NCI-H226 (cell line): ENCODE measurements around the gene PI4KA.
"Not testable (repeated sequence)": the region's sequence is repeated elsewhere in the genome, so short reads cannot be mapped to it uniquely, and the experiment has no call there.

Experiments
- DNase-seq: peaks from one replicate; pipeline ENCODE4 v3.0.0-alpha.2; 2015

The PI4KA gene

DNA sequence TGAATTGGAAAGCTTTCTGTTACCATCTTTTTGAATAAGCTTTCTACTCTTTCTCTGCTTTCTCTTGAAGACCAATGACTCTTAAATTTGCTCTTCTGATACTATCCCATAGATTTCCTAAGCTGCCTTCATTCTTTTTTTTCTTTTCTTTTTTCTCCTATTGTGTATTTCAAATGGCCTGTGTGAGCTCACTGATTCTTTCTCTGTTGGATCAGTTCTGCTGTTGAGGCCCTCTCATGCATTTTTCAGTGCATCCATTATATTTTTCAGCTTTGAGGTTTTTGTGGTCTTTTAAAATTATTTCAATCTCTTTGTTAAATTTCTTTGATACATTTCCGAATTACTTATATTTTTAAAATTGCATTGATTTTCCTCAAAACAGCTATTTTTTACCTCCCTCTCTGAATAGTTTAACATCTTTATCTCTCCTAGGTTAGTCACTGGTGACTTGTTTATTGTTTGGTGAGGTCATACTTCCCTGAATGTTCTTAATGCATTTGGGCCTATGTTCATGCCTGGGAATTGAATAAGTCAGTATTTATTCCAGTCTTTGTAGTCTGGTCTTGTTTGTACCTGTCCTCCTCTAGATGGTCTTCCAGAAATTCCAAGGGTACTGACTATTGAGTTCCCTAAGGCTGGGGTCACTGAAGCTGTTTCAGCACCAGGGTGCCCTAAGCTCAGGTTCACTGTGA is 195.3 kb downstream of the PI4KA start:
- DNase-seq = no peak

DNA sequence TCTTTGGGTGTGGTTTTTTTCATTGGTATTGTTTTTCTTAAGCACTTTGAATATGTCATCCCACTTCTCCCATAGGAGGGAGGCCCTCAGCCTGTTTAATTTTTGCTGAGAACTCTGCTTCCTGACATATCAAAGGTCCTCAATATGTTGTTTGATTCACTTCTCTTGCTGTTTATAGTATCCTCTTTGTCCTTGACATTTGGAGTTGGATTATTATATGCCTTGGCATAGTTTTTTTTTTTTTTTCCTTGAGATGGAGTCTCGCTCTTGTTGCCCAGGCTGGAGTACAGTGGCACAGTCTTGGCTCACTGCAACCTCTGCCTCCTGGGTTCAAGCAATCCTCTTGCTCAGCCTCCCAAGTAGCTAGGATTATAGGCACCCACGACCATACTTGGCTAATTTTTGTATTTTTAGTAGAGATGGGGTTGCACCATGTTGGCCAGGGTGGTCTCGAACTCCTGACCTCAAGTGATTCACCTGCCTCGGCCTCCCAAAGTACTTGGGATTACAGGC is 196.0 kb downstream of the PI4KA start:
- not testable (repeated sequence) for DNase-seq

DNA sequence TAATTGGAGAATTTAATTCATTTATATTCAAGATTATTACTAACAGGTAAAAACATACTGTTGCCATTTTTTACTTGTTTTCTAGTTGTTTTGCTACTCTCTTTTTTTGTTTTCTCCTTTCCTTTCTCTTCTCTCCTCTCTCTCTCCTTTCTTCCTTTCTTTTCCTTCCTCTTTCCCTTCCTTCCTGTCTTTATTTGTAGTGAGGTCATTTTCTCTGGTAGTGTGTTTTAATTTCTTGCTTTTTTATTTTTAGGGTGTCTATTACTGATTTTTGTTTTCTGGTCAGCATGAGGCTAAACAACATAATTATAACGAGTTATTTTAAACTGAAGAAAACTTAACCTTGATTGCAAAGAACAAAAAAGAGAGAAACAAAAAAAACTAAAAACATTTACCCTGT is 197.1 kb downstream of the PI4KA start:
- no peak for DNase-seq

DNA sequence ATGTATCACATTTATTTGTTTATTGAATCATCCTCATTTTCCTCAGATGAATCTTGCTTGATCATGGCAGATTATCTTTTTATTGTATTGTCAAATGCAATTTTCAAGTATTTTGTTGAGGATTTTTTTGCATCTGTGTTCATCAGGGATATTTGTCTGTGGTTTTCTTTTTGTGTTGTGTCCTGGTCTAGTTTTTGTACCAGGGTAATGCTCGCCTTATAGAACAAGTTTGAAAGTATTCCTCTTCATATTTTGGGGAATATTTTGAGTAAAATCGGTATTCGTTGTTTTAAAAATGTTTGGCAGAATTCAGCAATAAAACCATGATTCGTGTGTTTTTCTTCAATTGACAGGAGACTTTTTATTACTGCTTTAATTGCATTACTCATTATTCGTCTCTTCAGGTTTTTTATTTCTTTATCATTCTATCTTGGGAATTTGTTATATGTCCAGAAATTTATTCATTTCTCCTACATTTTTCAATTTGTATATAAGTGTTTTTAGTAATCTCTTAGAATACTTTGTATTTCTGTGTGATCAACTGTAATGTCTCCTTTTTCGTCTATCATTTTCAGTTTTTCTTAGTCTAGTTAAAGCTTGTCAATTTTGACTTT is 198.1 kb downstream of the PI4KA start:
- DNase-seq = no peak

DNA sequence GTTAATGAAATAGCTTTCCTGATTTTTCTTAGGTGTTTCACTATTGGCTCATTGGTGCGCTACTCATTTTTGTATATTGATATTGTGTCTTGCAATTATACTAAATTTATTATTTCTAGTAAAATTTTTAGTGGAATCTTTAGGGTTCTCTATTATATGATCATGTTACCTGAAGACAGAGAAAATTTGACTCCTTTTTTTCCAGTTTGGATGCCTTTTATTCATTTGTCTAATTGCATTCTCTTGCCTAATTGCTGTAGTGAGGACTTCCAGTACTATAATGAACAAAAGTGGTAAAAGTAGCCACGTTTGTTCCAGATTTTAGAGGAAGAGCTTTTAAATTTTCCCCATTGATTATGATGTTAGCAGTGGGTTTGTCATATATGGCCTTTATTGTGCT is 198.7 kb downstream of the PI4KA start:
- DNase-seq = no peak

DNA sequence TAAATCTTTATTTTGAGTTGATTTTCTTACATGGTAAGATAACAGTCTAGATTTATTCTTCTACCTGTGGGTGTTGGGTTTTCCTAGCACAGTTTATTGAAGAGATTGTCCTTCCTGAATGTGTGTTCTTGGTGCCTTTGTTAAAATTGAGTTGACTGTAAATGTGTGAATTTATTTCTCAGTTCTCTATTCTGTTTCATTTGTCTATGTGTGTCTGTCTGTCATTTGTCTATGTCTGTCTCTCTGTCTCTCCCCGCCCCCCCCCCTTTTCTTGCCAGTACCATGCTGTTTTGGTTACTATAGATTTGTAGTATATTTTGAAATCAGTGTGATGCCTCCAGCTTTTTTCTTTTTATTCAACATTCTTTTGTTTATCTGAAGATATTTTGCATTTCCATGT is 199.4 kb downstream of the PI4KA start:
- DNase-seq = no peak

DNA sequence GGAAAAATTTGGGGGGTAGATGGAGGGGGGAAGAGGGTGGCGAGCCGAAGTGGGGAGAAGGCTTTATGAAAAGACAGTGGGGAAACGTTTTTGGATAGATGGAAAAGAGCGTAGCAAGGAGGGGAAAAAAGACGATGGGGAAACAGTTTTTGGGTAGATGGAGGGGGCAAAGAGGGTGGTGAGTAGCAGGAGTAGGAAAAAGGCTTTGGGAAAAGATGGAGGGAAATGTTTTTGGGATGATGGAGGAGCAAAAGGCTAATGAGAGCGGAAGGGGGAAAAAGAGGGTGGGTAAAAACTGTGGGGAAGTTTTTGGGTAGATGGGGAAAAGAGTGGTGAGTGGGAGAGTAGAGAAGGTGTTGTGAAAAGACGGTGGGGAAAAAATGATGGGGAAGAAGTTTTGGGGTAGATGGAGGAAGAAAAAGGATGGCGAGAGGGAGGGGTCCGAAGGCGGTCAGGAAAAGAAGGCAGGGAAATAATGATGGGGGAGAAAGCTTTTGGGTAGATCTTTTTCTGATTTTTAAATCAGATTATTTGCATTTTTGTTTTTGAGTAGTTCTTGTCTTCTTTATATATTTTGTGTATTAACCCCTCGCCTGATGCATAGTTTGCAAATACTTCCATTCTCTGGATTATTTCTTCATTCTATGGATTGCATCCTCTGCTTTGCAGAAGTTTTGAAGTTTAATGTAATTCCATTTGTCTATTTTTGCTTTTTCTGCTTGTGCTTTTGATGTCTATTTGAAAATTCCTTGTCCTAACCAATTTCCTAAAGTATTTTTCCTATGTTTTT is 200.0 kb downstream of the PI4KA start:
- no peak for DNase-seq

DNA sequence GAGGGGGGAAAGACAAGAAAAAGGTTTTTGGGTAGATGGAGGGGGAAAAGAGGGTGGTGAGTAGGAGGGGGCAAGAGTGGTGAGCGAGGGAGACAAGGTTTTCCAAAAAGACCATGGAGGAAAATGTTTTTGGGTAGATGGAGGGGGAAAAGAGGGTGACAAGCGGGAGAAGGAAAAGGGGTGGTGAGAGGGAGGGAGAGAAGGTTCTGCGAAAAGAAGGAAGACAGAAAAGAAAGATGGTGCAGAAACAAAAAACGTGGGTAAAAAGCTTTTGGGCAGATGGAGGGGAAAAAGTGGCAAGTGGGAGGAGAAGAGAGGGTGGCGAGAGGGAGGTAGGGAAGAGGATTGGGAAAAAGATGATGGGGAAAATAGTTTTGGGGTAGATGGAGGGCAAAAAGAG is 200.6 kb downstream of the PI4KA start:
- no peak for DNase-seq
